Hematopoietic multipotent progenitor cell treated with erythropoietin and hydrocortisone succinate and interleukin-3 and kit ligand, for 17 days (in vitro differentiated cells): ENCODE measurements around the gene ISG20.

Experiments
- DNase-seq: peaks from one replicate; pipeline ENCODE4 v3.0.0-alpha.2; 2015; ENCODE audit warnings: low spot score

Gene ISG20

GRCh38 chr15:88655103-88655553, 16.3 kb downstream of the ISG20 start:
- DNase-seq: no peak

DNA sequence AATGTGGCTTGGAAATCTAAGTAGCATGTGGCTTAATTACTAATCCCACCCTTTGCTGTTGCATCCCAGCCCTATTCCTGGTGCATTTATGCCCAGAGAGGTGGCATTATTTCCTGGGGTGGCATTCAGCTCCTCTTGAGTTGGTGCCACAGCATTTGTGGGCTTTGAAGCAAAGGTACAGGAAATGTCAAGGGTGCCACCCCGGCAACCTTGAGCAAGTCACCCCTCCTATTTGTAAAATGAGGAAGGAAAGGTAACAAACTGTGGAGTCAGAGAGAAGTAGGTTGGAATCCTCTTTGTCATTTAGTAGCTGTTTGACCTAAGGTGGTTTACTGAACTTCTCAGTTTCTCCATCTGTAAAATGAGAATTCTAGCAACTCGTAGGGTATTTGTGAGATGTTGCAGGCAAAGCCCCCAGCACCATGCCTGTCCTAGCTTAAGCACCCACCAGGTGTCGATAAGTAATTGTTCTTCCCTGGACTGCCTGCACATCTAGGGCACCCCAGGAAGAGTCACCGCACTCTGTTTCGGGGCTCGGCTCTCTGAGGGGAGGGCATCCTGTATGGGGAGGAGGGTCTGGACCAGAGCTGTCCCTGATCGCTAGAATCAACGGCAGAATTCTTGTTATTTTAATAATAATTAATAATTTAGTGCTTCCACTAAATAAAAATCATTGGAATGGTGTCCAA, 17.1 kb downstream of the ISG20 start:
- DNase-seq: no peak

DNA sequence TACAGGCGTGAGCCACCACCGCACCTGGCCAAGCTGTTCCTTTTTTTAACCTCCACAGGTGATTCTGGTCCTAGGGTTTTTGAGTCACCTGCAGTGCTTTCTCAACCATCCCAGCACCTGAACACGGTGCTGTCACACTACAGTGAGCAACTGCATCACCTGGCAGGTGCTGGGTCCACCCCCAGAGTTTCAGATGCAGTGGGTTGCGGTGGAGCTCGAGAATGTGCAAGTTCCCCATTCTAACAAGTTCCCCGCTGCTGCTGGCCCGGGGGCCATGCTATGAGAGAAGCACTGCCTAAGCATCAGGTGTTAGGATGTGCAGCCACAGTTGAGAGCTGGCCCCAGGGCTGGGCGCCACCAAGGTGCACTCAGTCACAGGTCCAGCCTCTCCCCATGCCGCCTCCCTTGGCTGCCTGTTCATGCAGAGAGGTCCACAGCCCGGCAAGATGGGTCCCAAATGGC, 18.0 kb downstream of the ISG20 start:
- no peak for DNase-seq

- peak; percentile 51 for DNase-seq
Observed at GRCh38 chr15:88657326-88658069, 18.7 kb downstream of the ISG20 start.

- no peak for DNase-seq
Observed at GRCh38 chr15:88658070-88658965, 19.5 kb downstream of the ISG20 start.

- DNase-seq: no peak
Observed at GRCh38 chr15:88658972-88659931, 20.4 kb downstream of the ISG20 start.

GRCh38 chr15:88661041-88661700, 22.4 kb downstream of the ISG20 start:
- DNase-seq: no peak

DNA sequence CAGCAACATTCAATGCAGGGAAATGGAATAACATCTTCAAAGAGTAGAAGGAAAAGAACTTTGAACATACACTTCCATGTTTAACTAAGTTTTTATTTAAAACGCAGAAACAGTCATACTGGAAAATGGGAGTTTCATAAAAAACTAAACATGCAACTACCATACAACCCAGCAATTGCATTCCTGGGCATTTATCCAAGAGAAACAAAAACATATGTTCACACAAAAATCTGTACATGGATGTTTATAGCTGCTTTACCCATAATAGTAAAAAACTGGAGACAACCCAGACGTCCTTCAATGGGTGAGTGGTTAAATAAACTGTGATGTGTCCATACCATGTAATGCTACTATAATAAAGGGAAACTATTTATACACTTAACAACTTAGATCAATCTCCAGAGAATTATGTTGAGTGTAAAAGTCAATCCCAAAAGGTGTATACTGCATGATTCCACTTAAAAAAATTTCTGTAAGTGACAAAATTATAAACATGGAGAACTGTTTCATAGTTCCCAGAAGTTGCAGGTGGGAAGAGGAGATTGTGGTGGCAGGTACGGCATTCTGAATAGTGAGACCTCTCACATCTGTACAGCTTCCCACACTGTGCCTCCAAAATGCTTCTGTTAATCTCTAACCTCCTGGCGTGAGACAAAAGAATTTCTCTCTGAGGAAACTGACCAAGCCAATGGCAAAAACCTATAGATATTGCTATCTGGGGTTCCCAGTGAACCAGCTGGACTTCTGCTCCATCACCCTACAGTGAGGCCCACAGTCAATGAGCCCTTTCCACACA, 23.1 kb downstream of the ISG20 start:
- DNase-seq: no peak

- peak; percentile 56 for DNase-seq
Observed at GRCh38 chr15:88663141-88663621, 24.4 kb downstream of the ISG20 start.

- peak; percentile 76 for DNase-seq
Observed at GRCh38 chr15:88664151-88664778, 25.4 kb downstream of the ISG20 start.

DNA sequence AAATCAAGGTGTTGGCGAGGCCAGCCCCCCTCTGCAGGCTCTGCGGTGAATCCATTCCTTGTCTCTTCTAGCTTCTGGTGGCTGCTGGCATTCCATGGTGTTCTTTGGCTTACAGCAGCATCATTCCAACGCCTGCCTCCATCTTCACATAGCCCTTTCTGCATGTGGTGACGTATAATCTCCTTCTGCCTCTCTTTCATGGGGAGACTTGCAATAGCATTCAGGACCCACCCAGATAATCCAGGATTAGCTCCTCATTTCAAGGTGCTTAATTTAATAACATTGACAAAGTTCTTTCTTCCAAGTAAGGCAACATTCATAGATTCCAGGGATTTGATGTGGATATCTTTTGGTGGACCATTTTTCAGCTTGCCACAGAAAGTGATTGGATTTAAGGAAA, 35.8 kb downstream of the ISG20 start:
- no peak for DNase-seq

DNA sequence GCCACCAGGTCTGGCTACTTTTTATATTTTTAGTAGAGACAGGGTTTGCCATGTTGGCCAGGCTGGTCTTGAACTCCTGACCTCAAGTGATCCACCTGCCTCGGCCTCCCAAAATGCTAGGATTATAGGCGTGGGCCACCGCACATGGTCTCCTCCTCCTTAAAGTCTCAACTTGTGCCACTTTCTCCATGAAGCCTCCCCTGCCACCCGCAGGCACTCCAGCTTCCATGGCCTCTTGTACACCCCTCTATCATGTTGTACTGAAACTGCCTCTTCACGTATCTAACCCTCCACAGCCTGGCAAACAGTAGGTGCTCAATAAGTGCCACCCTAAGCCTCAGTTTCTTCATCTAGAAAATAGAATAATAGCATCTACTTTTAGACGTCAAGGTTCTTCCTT, 39.9 kb downstream of the ISG20 start:
- DNase-seq: no peak

DNA sequence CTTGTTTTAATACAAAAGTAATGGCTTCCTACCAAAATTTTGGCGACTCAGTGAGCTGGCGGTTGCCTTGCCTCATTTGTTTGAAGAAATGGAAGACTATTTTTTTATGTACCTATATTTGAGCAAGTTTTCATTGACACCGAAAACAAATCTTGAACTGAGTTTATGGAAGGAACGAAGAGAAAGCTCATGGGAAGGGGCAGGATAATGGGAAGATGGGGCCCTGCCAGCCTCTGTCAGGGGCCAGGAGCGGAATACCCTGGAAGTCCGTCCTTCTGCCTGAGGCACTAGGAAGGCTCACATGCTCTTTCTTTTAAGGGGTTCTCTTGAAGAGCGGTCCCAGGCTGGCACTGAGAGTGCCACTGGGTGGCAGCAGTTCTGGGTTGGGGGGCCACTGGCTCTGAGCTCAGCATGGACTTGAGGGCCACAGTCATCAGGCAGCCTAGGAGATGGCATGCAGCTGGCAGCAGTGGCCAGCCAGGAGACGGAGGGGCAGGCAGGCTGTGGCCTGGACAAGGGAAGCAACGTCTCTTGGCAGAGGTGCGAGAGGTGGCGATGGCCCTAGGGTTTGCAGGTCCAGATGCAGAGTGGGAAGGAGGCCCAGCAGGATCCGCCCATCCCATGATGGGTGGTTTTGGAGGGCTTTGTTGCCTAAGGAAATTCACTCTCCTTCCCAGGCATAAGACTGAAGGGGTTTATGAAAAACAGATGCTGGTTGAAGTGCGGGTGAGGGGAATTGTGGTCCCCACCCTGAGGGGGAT, 41.6 kb downstream of the ISG20 start:
- no peak for DNase-seq

DNA sequence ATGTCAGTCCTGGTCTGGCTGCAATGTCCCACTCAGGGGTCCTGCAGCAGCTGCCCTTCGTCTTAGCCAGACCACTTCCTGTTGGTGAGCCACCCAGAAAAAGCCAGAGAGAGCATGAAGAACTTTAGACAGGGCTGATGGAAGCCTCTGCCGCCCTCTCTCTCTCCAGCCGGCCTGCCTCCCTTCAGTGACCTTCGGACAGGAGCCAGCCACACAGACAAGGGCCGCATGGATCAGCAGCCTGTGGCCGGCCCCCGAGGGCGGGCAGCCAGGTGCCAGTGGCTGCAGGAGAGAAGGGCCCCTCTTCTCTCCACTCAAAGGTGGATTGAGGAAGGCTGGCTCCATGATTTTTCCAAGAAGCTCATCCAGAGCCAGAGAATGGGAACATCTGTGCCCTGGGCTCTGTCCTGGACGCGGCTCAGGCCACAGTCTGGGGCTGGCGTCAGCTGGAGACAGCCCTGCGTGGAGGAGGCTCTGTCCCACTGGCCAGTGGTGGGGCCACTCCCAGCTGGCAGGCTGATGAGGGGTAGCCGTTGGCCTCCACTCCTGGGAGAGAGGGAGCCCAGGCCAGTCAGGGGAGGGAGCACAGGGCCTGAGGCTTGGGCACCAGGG, 42.9 kb downstream of the ISG20 start:
- DNase-seq: no peak

DNA sequence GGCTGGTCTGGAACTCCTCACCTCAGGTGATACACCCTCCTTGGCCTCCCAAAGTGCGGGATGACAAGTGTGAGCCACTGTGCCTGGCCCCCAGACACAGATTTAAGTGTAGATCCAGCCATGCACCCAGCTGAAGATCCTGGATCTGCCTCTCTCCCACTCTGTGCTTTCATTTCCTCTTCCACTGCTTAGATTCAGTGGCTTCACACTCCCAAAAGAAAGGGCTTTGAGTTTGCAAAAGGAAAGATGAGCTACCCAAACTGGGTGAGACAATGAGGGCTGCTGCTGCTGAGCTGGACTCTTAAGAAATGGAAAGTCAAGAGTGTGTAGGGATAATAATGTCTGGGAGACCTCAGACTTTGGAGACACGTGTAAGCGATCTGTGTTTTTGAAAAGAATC, 45.5 kb downstream of the ISG20 start:
- DNase-seq: no peak

- no peak for DNase-seq
Observed at GRCh38 chr15:88686166-88686565, 47.4 kb downstream of the ISG20 start.

DNA sequence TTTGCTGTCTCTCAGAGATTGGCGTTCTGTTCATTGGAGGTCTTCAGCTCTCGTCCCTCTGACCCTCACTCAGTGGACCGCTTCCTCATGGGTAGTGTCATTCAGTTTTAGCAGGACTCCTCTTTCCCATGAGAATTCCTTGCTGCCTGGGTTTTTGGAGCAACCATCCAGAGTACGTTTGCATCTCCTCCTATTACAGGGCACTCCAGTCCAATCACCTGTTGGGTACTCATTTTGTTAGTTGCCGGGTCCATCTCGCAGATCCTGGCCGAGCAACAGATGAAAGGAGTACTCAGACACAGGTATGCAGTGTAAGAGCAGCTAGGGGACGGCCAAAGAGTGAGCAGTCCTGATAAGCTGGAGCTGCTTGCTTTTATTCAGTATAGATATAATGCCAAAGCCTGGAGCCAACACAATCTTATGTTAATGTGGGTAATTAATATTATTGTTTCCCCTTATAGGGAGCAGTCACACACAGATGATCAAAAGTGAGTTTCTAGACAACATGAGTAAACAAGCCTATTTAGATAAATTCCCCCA, 49.6 kb downstream of the ISG20 start:
- DNase-seq: no peak

DNA sequence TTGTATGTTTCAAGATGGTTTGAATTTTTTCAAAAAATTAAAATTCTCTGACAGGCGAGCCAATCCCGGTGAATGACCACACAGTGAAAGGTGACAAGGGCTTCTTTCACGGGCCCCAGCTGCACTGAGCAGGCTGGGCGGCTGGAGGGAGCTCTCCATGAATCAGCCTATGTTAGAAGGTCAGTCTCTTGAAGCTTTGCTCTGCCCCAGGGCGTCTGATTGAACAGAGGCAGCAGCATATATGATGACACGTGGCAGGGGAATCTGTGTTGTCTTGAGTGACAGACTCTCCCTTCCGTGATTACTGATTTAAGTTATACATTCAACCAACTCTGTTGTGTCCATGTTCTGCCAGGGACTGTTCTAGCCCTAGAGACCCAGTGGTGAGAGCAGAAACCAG, 51.5 kb downstream of the ISG20 start:
- no peak for DNase-seq
